ENCODE measurements around the gene FAM227A.
"Not testable (repeated sequence)": the region's sequence is repeated elsewhere in the genome, so short reads cannot be mapped to it uniquely, and the experiment has no call there.

FAM227A gene

DNA sequence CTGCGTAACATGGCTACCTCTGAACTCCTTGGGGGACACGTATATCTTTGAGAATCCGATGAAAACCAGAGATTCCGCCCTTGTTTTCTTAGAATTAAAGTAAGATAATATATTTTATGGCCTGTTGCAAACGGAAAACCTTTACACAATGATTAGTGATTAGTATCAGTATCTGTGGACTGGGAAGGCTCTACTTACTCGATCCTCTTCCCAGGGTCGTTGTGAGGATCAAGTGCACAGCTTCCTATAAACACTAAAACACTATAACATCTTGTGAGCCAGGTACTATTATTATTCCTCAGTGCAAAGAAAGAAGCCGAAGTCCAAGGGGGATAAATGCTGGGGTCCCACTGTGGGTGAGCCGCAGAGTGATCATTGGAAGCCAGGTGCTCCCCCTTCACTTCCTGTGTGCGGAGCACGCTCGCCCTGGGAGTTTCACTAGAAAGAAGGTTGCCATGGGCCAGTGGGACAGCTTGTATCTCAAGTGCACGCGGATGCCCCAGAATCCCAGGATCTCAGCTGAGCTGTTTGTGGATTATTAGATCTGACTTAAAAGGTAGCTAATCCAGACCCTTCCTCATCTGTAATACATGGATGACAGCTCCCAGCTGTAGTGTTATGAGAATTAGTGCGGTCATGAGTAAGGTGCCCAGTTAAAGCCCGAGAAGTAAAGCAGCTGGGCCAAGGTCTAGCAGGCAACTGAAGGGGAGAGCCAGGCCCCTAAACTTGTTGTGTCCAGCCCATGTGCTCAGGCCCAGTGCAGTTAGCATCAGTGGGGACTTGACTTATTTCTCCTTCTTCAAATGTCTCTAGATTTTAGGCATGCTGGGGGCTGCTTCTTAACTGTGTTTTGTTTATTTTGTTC lies 1.1 kb upstream of the FAM227A start:
- DNase-seq = no peak

DNA sequence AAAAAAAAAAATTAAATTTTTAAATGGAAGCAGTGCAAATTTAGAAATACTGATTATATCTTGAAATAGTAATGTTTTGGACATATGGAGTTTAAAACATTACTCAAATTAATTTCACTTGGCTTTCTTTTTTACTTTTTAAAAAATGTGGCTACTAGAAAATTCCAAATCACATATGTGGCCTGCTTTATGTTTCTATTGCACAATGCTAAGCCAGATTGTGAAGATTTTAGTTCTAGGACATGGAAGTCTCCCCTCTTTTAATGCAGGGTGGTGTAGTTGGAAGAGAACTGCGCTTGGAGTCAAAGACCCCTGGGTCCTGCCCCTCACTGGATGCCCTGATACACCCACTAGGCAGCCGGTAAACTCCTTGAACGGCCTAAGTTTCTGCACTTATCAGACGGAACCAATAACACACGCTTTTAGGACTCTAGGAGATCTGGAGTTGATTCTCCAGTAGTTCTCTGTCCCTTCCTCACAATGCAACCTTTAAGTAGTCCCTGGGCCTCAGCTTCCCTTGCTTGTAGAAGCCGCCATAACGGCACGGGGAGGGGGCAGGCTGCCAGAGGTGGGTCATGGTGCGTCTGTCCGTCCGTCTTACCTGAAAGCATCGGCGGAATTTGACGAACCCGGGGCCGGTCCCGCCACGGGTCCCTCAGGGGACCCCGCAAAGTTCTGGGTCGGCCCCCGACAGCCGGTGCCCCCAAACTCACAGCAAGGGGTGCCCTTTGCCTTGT lies 505 bp downstream of the FAM227A start:
- DNase-seq = peak; percentile 52

DNA sequence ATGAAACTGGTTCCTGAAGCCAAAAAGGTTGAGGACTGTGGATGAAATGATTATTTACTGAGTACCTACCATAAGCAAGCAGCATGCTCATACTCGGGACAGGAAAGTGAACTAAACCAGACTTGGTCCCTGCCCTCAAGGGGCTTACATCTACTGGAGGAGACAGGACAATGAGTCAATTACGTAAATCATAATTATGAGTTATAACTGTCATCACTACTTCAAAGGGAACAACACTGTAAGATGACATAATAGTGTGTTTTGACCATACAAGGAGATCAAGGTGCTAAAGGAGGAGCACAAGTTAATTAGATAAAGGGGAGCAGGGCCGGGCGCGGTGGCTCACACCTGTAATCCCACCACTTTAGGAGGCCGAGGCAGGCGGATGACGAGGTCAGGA lies 2.5 kb downstream of the FAM227A start:
- no peak for DNase-seq

DNA sequence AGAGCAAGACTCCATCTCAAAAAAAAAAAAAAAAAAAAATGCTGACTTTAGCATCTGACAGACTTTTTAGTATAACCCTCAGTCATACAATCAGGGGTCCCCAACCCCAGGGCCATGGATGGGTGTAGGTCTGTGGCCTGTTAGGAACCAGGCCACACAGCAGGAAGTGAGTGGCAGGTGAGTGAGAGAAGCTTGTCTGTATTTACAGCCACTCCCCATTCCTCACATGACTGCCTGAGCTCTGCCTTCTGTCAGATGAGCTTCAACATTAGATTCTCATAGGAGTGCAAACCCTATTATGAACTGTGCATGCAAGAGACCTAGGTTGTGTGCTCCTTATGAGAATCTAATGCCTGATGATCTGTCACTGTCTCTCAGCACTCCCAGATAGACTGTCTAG lies 3.3 kb downstream of the FAM227A start:
- peak; percentile 12 for DNase-seq

DNA sequence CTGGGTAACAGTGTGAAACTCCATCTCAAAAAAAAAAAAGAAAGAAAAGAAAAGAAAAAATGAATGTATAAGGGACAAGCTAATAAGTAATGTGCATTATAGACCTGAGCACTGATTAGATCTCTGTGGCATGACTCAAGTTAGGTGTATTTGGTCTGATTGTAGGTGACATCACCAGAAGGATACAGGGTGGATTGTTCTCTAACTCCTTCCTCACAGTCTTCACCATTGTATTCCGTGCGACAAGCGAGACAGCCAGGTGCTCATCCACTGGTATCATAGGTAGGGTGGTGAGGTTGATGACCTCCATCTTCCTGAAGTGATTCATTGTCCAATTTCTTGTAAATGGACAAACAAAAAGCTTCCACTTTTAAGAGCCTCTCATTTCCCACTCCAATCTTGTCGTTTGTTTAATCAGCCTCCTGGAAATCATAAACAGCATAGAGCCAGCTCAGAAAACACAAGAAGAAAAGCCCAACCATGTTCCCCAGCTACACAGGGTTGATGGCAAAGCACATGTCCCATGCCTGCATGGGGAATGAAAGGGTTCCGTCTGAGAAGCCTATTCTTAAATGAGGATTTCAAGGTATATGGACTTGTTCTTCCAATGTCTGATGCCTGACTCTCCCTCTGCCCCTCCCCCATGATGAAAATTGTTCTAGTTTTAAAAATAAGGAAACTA lies 6.2 kb downstream of the FAM227A start:
- DNase-seq = no peak

DNA sequence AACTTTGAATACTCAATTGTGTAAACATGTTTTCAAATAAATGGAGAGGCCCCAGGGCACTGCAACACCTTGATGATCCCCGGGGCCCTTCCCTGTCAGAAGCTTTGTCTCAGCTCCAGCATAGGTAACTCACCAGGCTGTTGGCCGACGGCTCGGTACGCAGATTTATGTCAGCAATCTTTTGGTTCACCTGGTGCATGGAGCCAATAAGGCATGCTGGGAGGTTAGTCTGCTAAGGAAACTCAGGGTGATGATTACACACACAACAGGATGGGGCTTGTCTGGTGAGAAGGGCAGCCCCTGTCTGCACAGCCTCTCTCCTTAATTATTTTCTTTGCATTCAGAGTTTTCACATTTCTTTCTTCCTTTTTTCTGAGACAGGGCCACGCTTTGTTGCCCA lies 10.8 kb downstream of the FAM227A start:
- no peak for DNase-seq

DNA sequence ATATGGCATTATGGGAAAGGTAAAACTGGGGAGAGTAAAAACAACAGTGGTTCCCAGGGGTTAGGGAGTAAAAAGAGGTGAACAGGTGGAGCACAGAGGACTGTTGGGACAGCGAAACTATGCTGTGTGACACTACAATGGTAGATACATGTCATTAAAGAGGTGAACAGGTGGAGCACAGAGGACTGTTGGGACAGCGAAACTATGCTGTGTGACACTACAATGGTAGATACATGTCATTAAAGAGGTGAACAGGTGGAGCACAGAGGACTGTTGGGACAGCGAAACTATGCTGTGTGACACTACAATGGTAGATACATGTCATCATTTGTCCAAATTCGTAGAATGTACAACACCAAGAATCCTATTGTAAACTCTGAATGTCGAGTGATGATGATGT lies 11.9 kb downstream of the FAM227A start:
- DNase-seq = not testable (repeated sequence)

DNA sequence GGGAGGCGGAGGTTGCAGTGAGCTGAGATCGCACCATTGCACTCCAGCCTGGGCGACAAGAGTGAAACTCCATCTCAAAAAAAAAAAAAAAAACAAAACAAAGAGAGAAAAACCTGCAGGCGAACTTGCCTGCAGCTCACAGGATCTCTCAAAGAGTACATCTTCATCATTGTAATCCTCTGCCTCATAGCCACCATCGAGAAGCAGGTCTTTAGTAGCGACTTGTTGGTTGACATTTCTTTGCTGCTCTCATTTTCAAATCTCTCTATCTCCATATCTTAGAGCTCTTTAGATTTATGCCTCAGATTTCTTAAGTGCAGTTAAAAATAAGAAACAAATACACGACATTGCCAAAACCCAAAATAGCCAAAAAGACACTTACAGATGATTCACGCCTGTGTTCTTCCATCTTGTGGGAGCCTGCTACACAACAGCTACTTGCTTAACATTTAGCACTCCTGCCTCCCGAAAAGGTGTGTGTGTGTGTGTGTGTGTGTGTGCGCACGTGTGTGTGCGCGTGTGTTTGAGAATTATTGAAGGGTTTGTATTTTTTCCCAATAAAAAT lies 14.6 kb downstream of the FAM227A start:
- no peak for DNase-seq

DNA sequence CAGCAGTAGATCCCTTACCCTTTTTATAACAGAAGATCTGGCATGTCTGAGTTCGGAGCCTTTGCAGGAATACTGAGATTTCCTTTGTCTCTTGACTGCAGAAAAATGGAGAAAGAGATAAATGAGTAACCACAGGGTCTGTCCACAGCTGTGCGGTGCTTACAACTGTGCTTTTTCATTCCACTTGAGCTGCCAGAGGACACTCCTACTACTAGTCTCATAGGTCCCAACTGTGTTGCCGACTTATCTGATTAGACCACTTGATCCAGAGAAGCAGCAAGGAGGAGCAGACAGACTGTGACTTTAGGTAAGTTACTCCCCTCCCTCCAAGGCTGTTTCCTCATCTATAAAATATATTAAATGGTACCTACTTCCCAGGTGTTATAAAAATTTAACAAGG lies 17.5 kb downstream of the FAM227A start:
- DNase-seq = no peak

DNA sequence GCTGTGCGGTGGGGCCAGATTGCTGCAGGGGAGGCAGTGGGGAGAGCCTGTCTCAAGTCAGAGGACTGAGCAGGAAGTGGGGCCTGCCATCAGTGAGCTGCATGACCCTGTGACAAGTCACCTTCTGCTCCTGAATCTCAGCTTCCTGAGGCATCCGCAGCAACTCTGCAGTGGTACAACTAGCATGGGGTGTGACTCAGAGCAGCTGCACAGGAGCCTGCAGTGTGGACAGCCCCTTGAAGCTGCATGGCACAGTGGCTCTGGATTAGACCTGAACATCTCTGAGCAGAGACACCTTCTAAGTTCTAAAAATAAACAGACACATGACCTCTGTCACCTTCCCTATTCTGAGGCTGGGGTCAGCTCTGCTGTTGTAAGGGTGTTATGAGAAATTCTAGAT lies 18.0 kb downstream of the FAM227A start:
- no peak for DNase-seq

DNA sequence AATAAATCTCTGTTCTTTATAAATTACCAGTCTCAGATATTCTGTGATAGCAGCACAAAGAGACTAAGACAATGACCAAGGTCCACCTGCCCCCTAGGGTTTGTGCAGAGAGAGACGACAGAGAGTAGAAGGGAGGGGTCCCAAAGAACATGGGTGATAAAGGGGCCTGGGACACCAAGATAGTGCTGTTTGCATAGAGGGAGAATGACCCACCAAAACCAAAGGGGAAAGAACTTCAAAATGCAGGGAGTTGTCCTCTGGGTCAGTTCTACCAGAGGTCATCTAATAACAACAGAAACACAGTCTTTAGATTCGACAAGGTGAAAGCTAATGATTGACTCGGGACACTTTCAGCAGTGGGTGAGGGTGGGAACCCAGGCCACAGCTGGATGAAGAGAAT lies 23.7 kb downstream of the FAM227A start:
- DNase-seq = no peak

DNA sequence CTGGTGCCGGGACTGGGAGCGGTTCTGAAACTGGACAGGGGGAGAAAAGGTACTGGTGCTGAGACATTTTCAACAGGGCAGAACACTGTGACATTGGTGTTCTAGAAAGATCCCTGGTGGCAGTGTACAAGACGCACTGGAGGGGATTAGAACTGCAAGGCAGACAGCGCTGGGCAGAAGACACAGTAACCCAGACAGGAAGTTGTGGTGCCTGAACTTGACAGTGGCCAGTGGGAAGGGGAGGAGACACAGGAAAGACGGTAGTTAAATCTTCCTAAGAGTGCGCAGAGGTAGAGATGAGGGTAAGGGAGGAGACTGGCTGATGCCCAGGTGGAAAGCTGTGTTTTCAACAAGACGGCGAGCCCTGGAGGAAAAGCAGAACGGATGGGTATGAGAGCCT lies 24.5 kb downstream of the FAM227A start:
- DNase-seq = no peak

DNA sequence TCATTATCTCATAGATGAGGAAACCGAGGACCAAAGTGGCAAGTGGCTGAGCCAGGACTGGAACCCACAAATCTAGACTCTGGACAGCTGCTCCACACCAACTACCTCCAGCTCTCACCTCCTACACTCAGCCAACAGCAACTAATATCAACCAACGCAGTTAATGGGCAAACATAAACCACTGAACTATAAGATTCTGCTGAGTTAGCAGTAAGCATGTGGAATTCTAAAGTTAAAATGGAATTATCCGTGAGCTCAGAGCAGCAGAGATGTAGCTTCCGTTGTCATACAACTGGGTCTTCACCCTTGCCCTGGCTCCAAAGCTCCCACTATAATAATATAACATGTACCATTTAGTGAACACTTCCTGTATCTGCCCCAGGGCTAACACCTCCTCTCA lies 27.1 kb downstream of the FAM227A start:
- no peak for DNase-seq

DNA sequence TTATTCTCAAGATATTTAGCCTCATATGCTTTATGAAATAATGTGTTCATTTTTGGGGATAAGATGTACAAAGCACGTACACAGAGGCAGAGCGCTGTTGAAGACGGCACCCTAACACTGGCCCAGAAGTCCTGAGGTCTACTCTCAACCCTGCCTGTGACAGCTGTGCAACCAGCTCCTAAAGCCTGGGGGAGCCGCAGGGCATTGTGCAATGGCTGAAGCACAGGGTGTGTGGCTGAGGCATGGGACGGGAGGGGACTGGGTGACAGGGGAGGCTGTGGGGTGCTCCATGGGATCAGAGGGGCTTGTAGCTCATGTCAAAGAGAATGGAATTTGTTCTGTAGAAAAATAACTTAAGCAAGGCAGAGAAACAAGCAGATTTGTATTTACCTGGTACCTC lies 27.7 kb downstream of the FAM227A start:
- no peak for DNase-seq

DNA sequence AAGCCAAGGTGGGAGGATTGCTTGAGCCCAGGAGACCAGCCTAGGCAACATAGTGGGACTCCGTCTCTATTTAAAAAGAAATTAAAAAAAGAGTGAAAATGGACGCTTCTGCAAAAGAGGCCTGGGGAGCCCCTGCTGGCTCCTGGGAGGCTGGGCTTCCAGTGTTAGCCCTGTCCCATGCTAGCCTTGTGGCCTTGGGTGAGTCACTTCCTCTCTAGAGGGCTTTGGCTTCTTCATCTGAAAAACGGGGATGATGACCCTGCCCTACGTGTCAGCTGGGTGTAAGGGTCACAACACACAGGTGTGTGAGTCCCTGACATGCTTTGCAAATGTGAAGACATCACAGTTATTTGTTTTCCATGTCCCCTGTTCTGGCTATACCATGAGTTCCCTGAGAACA lies 32.8 kb downstream of the FAM227A start:
- no peak for DNase-seq

DNA sequence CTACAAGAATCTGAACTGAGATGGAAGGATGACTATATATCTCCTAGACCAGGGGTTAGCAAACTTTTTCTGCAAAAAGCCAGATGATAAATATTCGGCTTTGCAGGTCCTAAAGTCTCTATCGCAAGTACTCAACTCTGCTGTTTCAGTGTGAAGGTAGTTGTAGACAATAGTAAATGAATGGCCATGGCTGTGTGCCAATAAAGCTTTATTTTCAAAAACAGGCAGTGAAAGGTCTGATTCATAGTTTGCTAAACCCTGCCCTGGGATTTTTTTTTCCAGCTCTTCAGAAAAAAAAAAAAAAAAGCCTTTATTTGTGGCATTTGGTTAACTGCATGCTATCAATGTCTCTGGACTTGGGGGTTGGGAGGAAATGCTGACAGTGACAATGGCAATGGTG lies 37.5 kb downstream of the FAM227A start:
- DNase-seq = no peak

DNA sequence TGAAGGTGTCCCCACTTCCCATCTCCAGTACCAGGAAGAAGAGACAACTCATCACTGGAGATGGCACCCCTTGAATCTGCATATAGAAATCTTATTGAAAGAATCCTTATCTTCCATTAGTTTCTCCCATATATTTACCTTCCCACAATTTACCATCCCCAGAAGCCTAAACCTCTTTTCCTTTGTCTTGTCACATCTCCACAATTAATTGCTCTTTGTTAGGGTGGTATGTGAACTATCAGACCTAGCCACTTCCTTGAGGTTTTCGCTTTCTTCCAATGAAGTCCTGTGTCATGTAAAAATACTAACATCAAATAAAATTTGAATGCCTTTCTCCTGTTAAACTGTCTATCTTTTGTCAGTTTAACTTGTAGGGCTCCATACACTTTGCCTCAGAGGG lies 37.9 kb downstream of the FAM227A start:
- DNase-seq = no peak

DNA sequence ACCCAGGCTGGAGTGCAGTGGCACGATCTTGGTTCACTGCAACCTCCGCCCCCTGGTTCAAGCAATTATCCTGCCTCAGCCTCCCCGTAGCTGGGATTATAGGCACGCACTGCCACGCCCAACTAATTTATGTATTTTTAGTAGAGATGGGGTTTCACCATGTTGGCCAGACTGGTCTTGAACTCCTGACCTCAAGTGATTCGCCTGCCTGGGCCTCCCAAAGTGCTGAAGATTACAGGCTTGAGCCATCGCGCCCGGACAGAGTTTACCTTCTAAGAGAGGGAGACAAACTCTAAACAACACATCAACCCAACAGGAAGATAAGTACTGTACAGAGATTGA lies 41.2 kb downstream of the FAM227A start:
- DNase-seq = not testable (repeated sequence)

DNA sequence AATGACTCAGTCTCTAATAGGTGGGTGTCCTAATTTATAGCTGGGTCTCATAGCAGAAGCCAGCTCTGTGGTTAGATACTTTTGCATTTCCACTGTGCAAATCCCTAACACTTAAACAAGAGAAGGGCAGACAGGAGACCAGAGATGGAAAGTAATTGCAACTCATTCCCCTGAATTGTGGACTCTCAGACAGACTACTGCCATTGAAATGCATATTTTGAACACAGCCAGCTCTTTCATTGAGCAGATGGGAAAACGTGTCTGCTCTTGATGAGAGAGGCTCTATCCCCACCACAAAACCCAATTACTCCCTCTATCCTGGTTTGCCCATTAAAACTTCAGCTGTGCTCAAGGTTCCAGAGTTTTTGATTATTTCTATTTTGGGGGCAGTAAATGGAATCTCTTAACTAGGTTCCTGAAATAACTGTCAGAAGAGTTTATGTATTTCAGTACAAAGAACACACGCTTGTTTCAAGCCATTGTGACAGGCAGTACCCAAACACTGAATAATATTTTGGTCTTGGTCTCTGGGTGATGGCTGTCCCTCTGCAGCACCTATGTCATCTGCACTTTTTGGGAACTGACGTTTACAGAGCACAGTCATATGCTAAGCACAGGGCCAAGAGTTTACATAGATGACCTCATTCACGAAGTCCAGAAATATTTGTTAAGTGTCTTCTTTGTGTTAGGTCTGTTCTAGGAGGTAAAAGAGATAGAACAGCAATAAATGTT lies 41.7 kb downstream of the FAM227A start:
- no peak for DNase-seq

DNA sequence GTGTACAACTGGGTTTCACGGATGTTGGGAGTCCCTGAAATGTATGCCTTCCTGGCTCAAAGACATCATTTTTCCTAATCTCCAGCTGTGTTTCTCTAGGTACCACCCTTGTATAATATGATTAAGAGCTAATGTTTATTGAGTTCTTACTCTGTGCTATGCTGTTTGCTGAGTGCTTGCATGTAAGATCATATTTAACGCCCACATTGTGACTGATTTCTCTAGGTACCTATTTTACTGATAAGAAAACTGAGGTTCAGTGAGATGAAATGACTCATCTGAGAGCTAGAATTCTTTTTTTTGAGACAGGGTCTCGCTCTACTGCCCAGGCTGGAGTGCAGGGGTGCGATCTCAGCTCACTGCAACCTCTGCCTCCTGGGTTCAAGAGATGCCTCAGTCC lies 42.6 kb downstream of the FAM227A start:
- DNase-seq = no peak

DNA sequence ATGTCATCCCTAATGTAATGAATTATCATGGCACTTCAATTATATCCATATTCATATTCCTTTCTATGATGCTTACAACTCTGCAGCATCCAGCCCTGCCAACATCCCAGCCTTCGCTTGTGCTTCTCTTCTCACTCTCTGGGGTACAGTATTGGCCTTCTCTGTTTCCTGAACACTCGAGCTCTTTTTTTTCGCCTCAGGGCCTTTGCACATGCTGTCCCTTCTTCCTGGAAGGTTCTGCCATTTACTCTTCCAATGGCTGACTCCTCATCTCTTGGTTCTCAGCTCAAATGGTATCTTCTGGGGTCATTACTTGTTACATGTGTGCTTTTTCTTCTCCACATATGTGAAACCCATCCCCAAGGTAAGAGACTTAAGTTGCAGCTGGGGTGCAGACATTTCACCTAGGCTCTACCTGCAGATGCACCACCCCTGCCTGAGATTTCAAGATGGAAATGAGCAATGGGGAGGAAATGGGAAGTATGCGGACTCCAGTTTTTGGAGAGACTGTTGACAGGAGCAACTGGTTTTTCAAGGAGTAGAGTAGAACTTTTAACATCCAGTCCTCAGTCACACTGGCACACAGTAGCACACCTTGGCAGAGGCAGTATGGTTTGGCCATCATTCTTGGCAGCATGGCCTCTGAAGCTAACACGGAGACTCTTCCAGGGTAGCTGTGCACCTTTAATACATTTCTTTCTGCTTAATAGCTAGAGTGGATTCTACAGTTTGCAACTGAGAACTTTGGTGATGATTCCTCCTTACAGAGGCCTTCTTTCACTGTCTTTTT lies 43.8 kb downstream of the FAM227A start:
- DNase-seq = no peak

DNA sequence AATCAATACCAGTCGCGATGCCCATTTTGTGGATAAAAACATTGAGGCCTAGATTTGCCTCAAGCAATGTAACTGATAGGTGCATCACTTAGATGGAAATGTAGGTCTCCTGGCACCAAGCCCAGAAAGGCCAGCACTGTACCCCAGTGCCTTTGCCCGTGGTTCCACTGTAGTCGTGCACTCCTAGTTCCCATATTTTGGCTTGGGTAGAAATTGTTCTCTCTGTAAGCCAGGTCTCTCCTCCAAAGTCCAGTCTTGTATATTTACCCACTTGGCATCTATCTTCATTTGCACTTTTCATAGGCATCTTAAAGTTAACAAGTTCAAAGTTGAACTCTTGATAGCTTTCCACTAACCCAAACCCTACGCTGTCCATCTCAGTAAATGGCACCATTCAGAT lies 44.6 kb downstream of the FAM227A start:
- no peak for DNase-seq

Data from NCI-H2171 treated with DMSO at 0.1 percent for 48 hours (cell line).